Heart right ventricle (tissue), 16 donors: ENCODE results near the gene ZNF644. TPM values are rescaled to one million over a fixed set of nuclear protein-coding genes. Genes with fewer than 3 reads are reported as not detected.
"Not testable (repeated sequence)": the region's sequence is repeated elsewhere in the genome, so short reads cannot be mapped to it uniquely, and the experiment has no call there.

ENCODE experiments used
- ATAC-seq, 8 donors: fragments of 200-7000 bp; cut with Tn5 transposase; one replicate each; pipeline ENCODE4 v1.9.1; 2020; ENCODE audit warnings: mild to moderate bottlenecking in 8 of 8, moderate library complexity in 8 of 8, moderate number of reproducible peaks in 1 of 8
- DNase-seq, 2 donors: peaks; one replicate each; pipeline ENCODE4 v3.0.0-alpha.2; 2020
- H3K27ac ChIP-seq, 10 donors: fragments of 200-600 bp; sonication (generic) in 2 of 10; one replicate each; pipeline versions ENCODE4 v1.5.0 to v1.8.0; 2020 to 2022; ENCODE audit warnings: mild to moderate bottlenecking in 3 of 10
- H3K27me3 ChIP-seq, 7 donors: fragments of 200-600 bp; one replicate each; pipeline ENCODE4 v1.8.0; 2021 to 2022; ENCODE audit warnings: mild to moderate bottlenecking in 2 of 7
- H3K36me3 ChIP-seq, 9 donors: fragments of 200-600 bp; sonication (generic) in 1 of 9; one replicate each; pipeline versions ENCODE4 v1.5.0 to v1.8.0; 2020 to 2022; ENCODE audit warnings: mild to moderate bottlenecking in 2 of 9
- H3K4me1 ChIP-seq, 9 donors: fragments of 200-600 bp; sonication (generic) in 1 of 9; one replicate each; pipeline versions ENCODE4 v1.5.0 to v1.8.0; 2020 to 2022; ENCODE audit warnings: mild to moderate bottlenecking in 4 of 9
- H3K4me3 ChIP-seq, 10 donors: fragments of 200-600 bp; sonication (generic) in 2 of 10; one replicate each; pipeline versions ENCODE4 v1.5.0 to v1.8.0; 2020 to 2022; ENCODE audit warnings: mild to moderate bottlenecking in 7 of 10, moderate library complexity in 2 of 10
- H3K9me3 ChIP-seq, 11 donors: fragments of 200-600 bp in 10 of 11; sonication (generic) in 2 of 11; one replicate each; pipeline versions ENCODE4 v1.5.0 to v1.8.0; 2013 to 2022; ENCODE audit warnings: mild to moderate bottlenecking in 2 of 11, control low read depth in 1 of 11, moderate library complexity in 1 of 11
- CTCF ChIP-seq, 9 donors: fragments of 200-600 bp; sonication (generic) in 2 of 9; IDR thresholded peaks; one replicate each; pipeline versions ENCODE4 v1.5.0 to v1.8.0; 2021 to 2022; ENCODE audit warnings: antibody characterized with exemption in 9 of 9, mild to moderate bottlenecking in 5 of 9, moderate library complexity in 1 of 9
- WGBS, 2 donors: extraction: QIAGEN DNeasy Blood & Tissue Kit; methylation state at CpG; one replicate each; pipeline ENCODE4 v1.1.7; 2013; ENCODE audit warnings: inconsistent platforms in 1 of 2; 5-methylcytosine and 5-hydroxymethylcytosine counted together
- intact Hi-C, 10 donors: fragments of 100-400 bp; cut with DNase I; formaldehyde crosslinking; loops; one replicate each; pipeline versions ENCODE4 v1.11.1 to v1.14.2; 2022
- polyA plus RNA-seq, 2 donors: library from polyadenylated mRNA; stranded (reverse); fragments of 200-250 nt; gene quantifications; one replicate each; pipeline ENCODE4 v1.2.3, GENCODE V29; 2013
- total RNA-seq, 10 donors: library from RNA; stranded (reverse); fragmentation: NEBNext Ultra II Directional in 3 of 10; extraction: Animal tissue kit (Norgen Biotek cat#: 25700) in 3 of 10; gene quantifications; one replicate each; pipeline versions ENCODE4 v1.2.1 to v1.2.4, GENCODE V29; 2021 to 2023
- donor health status: Arrhythmogenic right ventricular cardiomyopathy.
- donor health status: ischemic (EF 13 %, LVEDD 7.1; RV severe dilation, severe dysfunction).
- donor health status: healthy with polysubstance abuse.
- donor health status: DM: no; HTN: yes; CAD: no.
- donor health status: DM: no; HTN: no; CAD: no.
- donor health status: ischemic (EF 25% LVEDD 6.9; RV normal size, moderate dysfunction).
- donor health status: ischemic (EF 25% LVEDD 5.7; RV mildly dilated, moderate dysfunction).
- donor health status: healthy.
- donor health status: DM: yes; HTN: yes; CAD: no.
- donor health status: Ischemic cardiomyopathy.
- donor health status: ischemic (EF 35%, LVEDD 5.7; RV mildly dilated, moderate dysfunction).
- donor health status: nonischemic (EF 11% LVEDD 7.7; RV severe dilation, severe dysfunction).
- donor health status: DM: yes; HTN: yes; CAD: no.
- donor health status: PGD.
- donor health status: ischemic (EF 29% LVEDD 5.4; RV normal size, mild dysfunction).
- donor health status: nonischemic (EF 23%, LVEDD 6.1; RV moderate dilation, normal function).

ZNF644 gene
- total and polyA plus RNA-seq, 12 donors, result 10.7 to 48.0 (median 33.6) TPM

GRCh38 chr1:91059157-91059556 lies 37.3 kb upstream of the ZNF644 start:
- H3K36me3 ChIP-seq, result no peaks in the 10 kb centered on the region
- ATAC-seq, result no peak
- no peak for DNase-seq
- H3K4me1 ChIP-seq, result no peaks in the 10 kb centered on the region
- H3K4me3 ChIP-seq, result no peak overlapping the region
- WGBS, 2 donors, result 57 to 64% methylated on average over 2 of the region's 2 CpGs
- peaks cover 0 to 8% (median 0%) of the 10 kb centered on the region in 7 donors for H3K27me3 ChIP-seq
- intact Hi-C loops, result no loop called here
- no peak overlapping the region for H3K27ac ChIP-seq
- peaks cover 0 to 4% (median 0%) of the 10 kb centered on the region in 11 donors for H3K9me3 ChIP-seq
- TF ChIP-seq CTCF (IDR thresholded peaks at IDR 0.05), result no peak

- WGBS, 2 donors, result 55 to 58% methylated on average over 2 of the region's 2 CpGs
- Histone ChIP-seq H3K4me1 (no peaks in the 10 kb centered on the region), H3K9me3 (no peaks in the 10 kb centered on the region), H3K27me3 (peaks cover 0 to 8% (median 0%) of the 10 kb centered on the region in 7 donors), H3K27ac (no peak overlapping the region), H3K4me3 (no peak overlapping the region), H3K36me3 (no peaks in the 10 kb centered on the region)
- no peak for ATAC-seq
- no peak for TF ChIP-seq CTCF (IDR thresholded peaks at IDR 0.05)
- intact Hi-C loops, result no loop called here
- DNase-seq, result no peak
Observed at GRCh38 chr1:91057784-91058183, 35.9 kb upstream of the ZNF644 start.

- TF ChIP-seq CTCF (IDR thresholded peaks at IDR 0.05), result no peak
- Histone ChIP-seq H3K27me3 (peaks cover 0 to 8% (median 0%) of the 10 kb centered on the region in 7 donors), H3K36me3 (no peaks in the 10 kb centered on the region), H3K27ac (no peak overlapping the region), H3K9me3 (no peaks in the 10 kb centered on the region), H3K4me1 (no peaks in the 10 kb centered on the region), H3K4me3 (no peak overlapping the region)
- 88 to 91% methylated on average over 2 of the region's 2 CpGs for WGBS, 2 donors
- ATAC-seq, result no peak
- intact Hi-C loops, result no loop called here
- no peak for DNase-seq
Observed at GRCh38 chr1:91054780-91055481, 33.1 kb upstream of the ZNF644 start.

- Histone ChIP-seq H3K9me3 (no peaks in the 10 kb centered on the region), H3K4me1 (no peaks in the 10 kb centered on the region), H3K27ac (no peak overlapping the region), H3K36me3 (no peaks in the 10 kb centered on the region), H3K27me3 (peaks cover 0 to 5% (median 0%) of the 10 kb centered on the region in 7 donors), H3K4me3 (no peak overlapping the region)
- intact Hi-C loops, result no loop called here
- 43 to 54% methylated on average over 2 of the region's 2 CpGs for WGBS, 2 donors
- DNase-seq (no peak), ATAC-seq (no peak)
- TF ChIP-seq CTCF (IDR thresholded peaks at IDR 0.05), result no peak
Observed at GRCh38 chr1:91053630-91054029, 31.8 kb upstream of the ZNF644 start.

GRCh38 chr1:91049551-91049950 lies 27.7 kb upstream of the ZNF644 start:
- DNase-seq, H3K4me1 ChIP-seq, H3K27ac ChIP-seq, intact Hi-C loops, H3K4me3 ChIP-seq, ATAC-seq, H3K27me3 ChIP-seq, H3K36me3 ChIP-seq, H3K9me3 ChIP-seq: not testable (repeated sequence)
- WGBS, 2 donors, result 82 to 85% methylated on average over 2 of the region's 2 CpGs
